Spleen (tissue), 10 donors: Measurements from ENCODE around the gene PRND. TPM values are rescaled to one million over a fixed set of nuclear protein-coding genes. Genes with fewer than 3 reads are reported as not detected.

ENCODE experiments used
- polyA plus RNA-seq, 3 donors: library from polyadenylated mRNA; stranded (reverse); fragments of 200-250 nt; gene quantifications; one replicate each; pipeline ENCODE4 v1.2.1, GENCODE V29; 2013
- total RNA-seq, 7 donors: library from RNA; depleted of rRNA in 3 of 7; stranded (reverse); fragments of >200 nt in 3 of 7; fragmentation: NEBNext Ultra II Directional in 4 of 7; extraction: Animal tissue kit (Norgen Biotek cat#: 25700) in 4 of 7; gene quantifications; one replicate each; pipeline versions ENCODE4 v1.1.0 to v1.2.1, GENCODE V29; 2016 to 2021
- donor health status: healthy with polysubstance abuse.
- donor health status: DM: no; HTN: no; CAD: no; lungs with moderate emphysema.
- donor health status: DM: no; HTN: no; CAD: no.
- donor health status: Bipolar disorder and iron deficiency.
- donor health status: healthy.
- donor health status: DM: no; HTN: no; CAD: no.
- donor health status: DM: yes; HTN: yes; CAD: no.

Gene PRND
- total and polyA plus RNA-seq, 10 donors = 0.03 TPM; not detected in 9

Other genes with a start within 250 kb of the PRND start
- 10 to 100 TPM; 49.7 to 92.4 (median 78.3) TPM for gene PRNP, start 35.5 kb upstream of the PRND start, total RNA-seq
- 10 to 100 TPM; 25.9 to 37.5 (median 31.9) TPM for gene PRNP, start 35.5 kb upstream of the PRND start, polyA plus RNA-seq
- gene RASSF2, start 101.7 kb downstream of the PRND start, total RNA-seq = 100 to 1,000 TPM in 2 of 7 donors, 10 to 100 TPM in 5; 61.5 to 153 (median 75.7) TPM
- gene RASSF2, start 101.7 kb downstream of the PRND start, polyA plus RNA-seq = 10 to 100 TPM; 27.8 to 28.3 (median 27.9) TPM